Ecto neural progenitor cell (in vitro differentiated cells): ENCODE results near the gene C16orf82.
"Not testable (repeated sequence)": the region's sequence is repeated elsewhere in the genome, so short reads cannot be mapped to it uniquely, and the experiment has no call there.

Experiments
- DNase-seq: peaks from one replicate; pipeline ENCODE4 v3.0.0-alpha.2; 2018; ENCODE audit warnings: low spot score

The C16orf82 gene

GRCh38 chr16:27066668-27067537 is at the start of gene C16orf82:
Gene C16orf82, plus strand, starts transcription at chr16:27066927.
- DNase-seq: peak; percentile 73

GRCh38 chr16:27020031-27020430 is 46.7 kb upstream of the C16orf82 start:
- peak; percentile 27 for DNase-seq

GRCh38 chr16:27024010-27024409 is 42.7 kb upstream of the C16orf82 start:
- DNase-seq: peak; percentile 8

GRCh38 chr16:27025581-27025980 is 41.1 kb upstream of the C16orf82 start:
- no peak for DNase-seq

GRCh38 chr16:27027971-27028370 is 38.8 kb upstream of the C16orf82 start:
- peak; percentile 32 for DNase-seq

- DNase-seq: peak; percentile 9
These were observed 38.1 kb upstream of the C16orf82 start for GRCh38 chr16:27028591-27029110.

GRCh38 chr16:27029525-27029924 is 37.2 kb upstream of the C16orf82 start:
- no peak for DNase-seq

- DNase-seq: no peak
These were observed 33.3 kb upstream of the C16orf82 start for GRCh38 chr16:27033281-27033979.

- no peak for DNase-seq
These were observed 26.0 kb upstream of the C16orf82 start for GRCh38 chr16:27040732-27041131.

- DNase-seq: no peak
These were observed 19.7 kb upstream of the C16orf82 start for GRCh38 chr16:27046958-27047518.

GRCh38 chr16:27048316-27048715 is 18.4 kb upstream of the C16orf82 start:
- no peak for DNase-seq

GRCh38 chr16:27049117-27049516 is 17.6 kb upstream of the C16orf82 start:
- no peak for DNase-seq

GRCh38 chr16:27052007-27052406 is 14.7 kb upstream of the C16orf82 start:
- DNase-seq: no peak

- DNase-seq: no peak
These were observed 12.7 kb upstream of the C16orf82 start for GRCh38 chr16:27053996-27054395.

- no peak for DNase-seq
These were observed 8.4 kb upstream of the C16orf82 start for GRCh38 chr16:27058299-27058698.

GRCh38 chr16:27070776-27071175 is 4.0 kb downstream of the C16orf82 start:
- no peak for DNase-seq

- no peak for DNase-seq
These were observed 7.0 kb downstream of the C16orf82 start for GRCh38 chr16:27073733-27074132.

- peak; percentile 52 for DNase-seq
These were observed 14.2 kb downstream of the C16orf82 start for GRCh38 chr16:27080895-27081294.

GRCh38 chr16:27083861-27084261 is 17.1 kb downstream of the C16orf82 start:
- peak; percentile 78 for DNase-seq

GRCh38 chr16:27084307-27085028 is 17.7 kb downstream of the C16orf82 start:
- DNase-seq: no peak

- no peak for DNase-seq
These were observed 18.5 kb downstream of the C16orf82 start for GRCh38 chr16:27085182-27085581.

GRCh38 chr16:27086031-27086430 is 19.3 kb downstream of the C16orf82 start:
- DNase-seq: not testable (repeated sequence)
